Glutamatergic neuron (in vitro differentiated cells): ENCODE results near the gene VHLL. TPM values are rescaled to one million over a fixed set of nuclear protein-coding genes. Genes with fewer than 3 reads are reported as not detected.

Experiments
- DNase-seq: peaks from one replicate; pipeline ENCODE4 v3.0.0; 2022
- H3K27ac Mint-ChIP-seq: one replicate; pipeline ENCODE4 v1.8.0; 2020; ENCODE audit warnings: mild to moderate bottlenecking, mixed read lengths, inconsistent platforms; ENCODE audit not compliant: unreplicated experiment
- H3K27me3 Mint-ChIP-seq: one replicate; pipeline ENCODE4 v1.8.0; 2020; ENCODE audit warnings: mild to moderate bottlenecking, moderate library complexity, mixed read lengths, inconsistent platforms; ENCODE audit not compliant: unreplicated experiment
- H3K36me3 Mint-ChIP-seq: one replicate; pipeline ENCODE4 v1.8.0; 2020; ENCODE audit warnings: mild to moderate bottlenecking, mixed read lengths, inconsistent platforms; ENCODE audit not compliant: unreplicated experiment
- H3K4me1 Mint-ChIP-seq: one replicate; pipeline ENCODE4 v1.8.0; 2020; ENCODE audit warnings: mild to moderate bottlenecking, low read depth, mixed read lengths, inconsistent platforms; ENCODE audit not compliant: unreplicated experiment
- H3K4me3 Mint-ChIP-seq: one replicate; pipeline ENCODE4 v1.8.0; 2020; ENCODE audit warnings: mild to moderate bottlenecking, mixed read lengths, inconsistent platforms; ENCODE audit not compliant: unreplicated experiment
- H3K9me3 Mint-ChIP-seq: one replicate; pipeline ENCODE4 v1.8.0; 2020; ENCODE audit warnings: mild to moderate bottlenecking, moderate library complexity, mixed read lengths, inconsistent platforms; ENCODE audit not compliant: unreplicated experiment
- CTCF ChIP-seq: fragments of 200-600 bp; sonication (generic); IDR thresholded peaks from one replicate; pipeline ENCODE4 v1.5.0; 2021; ENCODE audit not compliant: partially characterized antibody, unreplicated experiment
- total RNA-seq: library from RNA; stranded (reverse); fragmentation: NEBNext Ultra II Directional; extraction: Animal tissue kit (Norgen Biotek cat#: 25700); gene quantifications from one replicate; pipeline ENCODE4 v1.2.1, GENCODE V29; 2021; ENCODE audit not compliant: unreplicated experiment

Gene VHLL
- total RNA-seq, 1 donor from 2014 or later = not detected

GRCh38 chr1:156342166-156342955 lies 43.3 kb upstream of the VHLL start:
- TF ChIP-seq CTCF = no peak
- Mint-ChIP-seq H3K36me3 (no peaks in the 10 kb centered on the region), H3K4me1 (peaks cover 37% of the 10 kb centered on the region), H3K4me3 (peak overlapping the region; percentile 1), H3K27ac (peak overlapping the region; percentile 69), H3K9me3 (peaks cover 4% of the 10 kb centered on the region), H3K27me3 (peaks cover 3% of the 10 kb centered on the region)
- no peak for DNase-seq

DNA sequence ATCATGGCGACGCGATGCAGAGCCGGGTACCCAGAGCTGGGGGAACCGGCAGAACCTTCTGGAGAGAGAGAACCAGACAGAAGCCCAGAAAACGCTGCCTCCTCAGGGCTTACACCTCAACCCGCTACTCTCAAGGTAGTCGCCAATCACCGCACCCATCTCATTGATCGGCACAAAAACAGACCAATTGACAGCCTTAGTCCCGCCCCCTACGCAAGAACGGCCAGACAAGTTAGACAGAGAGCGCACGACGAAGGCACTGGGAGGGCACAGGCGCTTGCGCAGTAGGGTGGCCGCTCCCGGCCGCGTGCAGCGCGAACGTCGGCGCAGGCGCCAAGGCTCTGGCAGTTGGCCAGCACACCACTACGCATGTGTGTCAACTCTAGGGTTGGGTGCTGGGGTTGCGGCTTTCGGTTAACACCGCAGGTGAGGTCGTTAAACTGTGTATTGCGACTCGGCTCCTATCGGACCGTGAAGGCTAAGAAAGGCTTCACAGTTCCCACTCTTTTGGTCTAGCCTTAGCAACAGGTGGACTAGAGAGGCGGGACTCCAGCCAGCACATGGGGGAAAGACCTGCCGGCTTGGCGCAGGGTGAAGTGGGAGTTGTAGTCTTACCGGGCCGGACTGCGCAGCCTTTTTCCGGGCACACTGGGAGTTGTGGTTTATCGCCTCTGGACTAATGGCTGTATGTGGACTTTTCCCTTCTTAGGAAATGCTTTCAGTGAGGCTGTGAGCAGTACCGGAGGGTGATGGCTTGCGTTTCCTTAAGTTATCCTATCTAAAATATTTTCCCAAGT lies 39.3 kb upstream of the VHLL start, which contains the start of the genes CCT3 and TSACC:
Gene CCT3, minus strand, starts transcription at position 113 of the 797 bp plus-strand sequence. Its CDS starts 108 bp downstream, at position 5.
Gene TSACC, plus strand, starts transcription at position 347 of the 797 bp plus-strand sequence. CDS start 1,232 bp downstream, outside the sequence.
- TF ChIP-seq CTCF = no peak
- H3K36me3 Mint-ChIP-seq = no peaks in the 10 kb centered on the region
- peaks cover 4% of the 10 kb centered on the region for H3K27me3 Mint-ChIP-seq

GRCh38 chr1:156337888-156338179 lies 38.7 kb upstream of the VHLL start:
- H3K4me1 Mint-ChIP-seq = peaks cover 27% of the 10 kb centered on the region
- H3K27me3 Mint-ChIP-seq = peaks cover 4% of the 10 kb centered on the region
- no peaks in the 10 kb centered on the region for H3K36me3 Mint-ChIP-seq

More for the DNA sequence above, 39.3 kb upstream of the VHLL start, which contains the start of the genes CCT3 and TSACC:
- Mint-ChIP-seq H3K27ac (peak within 1 kb of the TSS; percentile 97), H3K4me3 (peak within 1 kb of the TSS; percentile 100), H3K4me1 (peaks cover 33% of the 10 kb centered on the region), H3K9me3 (peaks cover 4% of the 10 kb centered on the region)
- DNase-seq = peak; percentile 99

GRCh38 chr1:156337052-156337887 lies 38.2 kb upstream of the VHLL start:
- peaks cover 4% of the 10 kb centered on the region for H3K27me3 Mint-ChIP-seq
- H3K36me3 Mint-ChIP-seq = no peaks in the 10 kb centered on the region
- H3K4me3 Mint-ChIP-seq = peak overlapping the region; percentile 100
- H3K27ac Mint-ChIP-seq = peak overlapping the region; percentile 97
- peaks cover 23% of the 10 kb centered on the region for H3K4me1 Mint-ChIP-seq
- peaks cover 4% of the 10 kb centered on the region for H3K9me3 Mint-ChIP-seq
- DNase-seq = no peak
- TF ChIP-seq CTCF = no peak

More at GRCh38 chr1:156337888-156338179, 38.7 kb upstream of the VHLL start:
- Mint-ChIP-seq H3K27ac (peak overlapping the region; percentile 97), H3K9me3 (peaks cover 4% of the 10 kb centered on the region), H3K4me3 (peak overlapping the region; percentile 100)
- no peak for DNase-seq
- no peak for TF ChIP-seq CTCF
